NCI-H128 (cell line): Measurements from ENCODE around the gene ABCC4.
"Not testable (repeated sequence)": the region's sequence is repeated elsewhere in the genome, so short reads cannot be mapped to it uniquely, and the experiment has no call there.

ENCODE experiments used
- DNase-seq: peaks from one replicate; lab custom pipeline; 2025; ENCODE audit not compliant: unreplicated experiment; lab: John Stamatoyannopoulos, UW

Gene ABCC4

DNA sequence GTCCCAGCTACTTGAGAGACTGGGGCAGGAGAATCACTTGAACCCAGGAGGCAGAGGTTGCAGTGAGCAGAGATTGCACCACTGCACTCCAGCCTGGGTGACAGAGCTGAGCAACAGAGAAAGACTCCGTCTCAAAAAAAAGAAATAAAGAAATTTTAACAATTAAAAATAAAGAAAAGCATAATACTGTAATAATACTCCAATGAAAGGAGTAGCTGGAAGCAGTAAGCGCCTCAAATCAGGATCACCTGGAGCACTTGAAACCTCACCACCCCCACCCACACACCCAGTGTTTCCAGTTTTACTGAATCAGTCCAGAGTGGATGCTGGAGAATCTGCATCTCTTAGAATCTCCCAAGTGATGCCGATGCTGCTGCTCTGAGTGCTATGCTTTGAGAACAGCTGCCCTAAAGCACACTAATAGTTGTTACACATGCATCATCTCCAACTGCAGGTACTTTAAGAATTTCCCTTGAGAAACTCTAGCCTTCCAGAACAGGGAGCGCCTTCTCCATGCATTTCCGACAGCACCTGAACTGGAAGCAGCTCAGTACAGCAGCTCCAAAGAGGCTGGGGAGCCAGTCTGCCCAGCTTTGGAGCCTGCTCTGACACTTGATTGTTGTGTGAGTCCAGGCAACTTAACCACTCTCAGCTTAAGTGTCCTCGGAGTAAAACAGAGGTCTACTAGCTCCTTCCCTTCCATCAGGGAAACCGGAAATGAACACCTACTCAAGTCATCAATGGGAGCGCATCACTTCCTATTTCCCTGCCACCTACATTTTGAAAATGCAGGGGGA, 2.9 kb downstream of the ABCC4 start:
- no peak for DNase-seq

DNA sequence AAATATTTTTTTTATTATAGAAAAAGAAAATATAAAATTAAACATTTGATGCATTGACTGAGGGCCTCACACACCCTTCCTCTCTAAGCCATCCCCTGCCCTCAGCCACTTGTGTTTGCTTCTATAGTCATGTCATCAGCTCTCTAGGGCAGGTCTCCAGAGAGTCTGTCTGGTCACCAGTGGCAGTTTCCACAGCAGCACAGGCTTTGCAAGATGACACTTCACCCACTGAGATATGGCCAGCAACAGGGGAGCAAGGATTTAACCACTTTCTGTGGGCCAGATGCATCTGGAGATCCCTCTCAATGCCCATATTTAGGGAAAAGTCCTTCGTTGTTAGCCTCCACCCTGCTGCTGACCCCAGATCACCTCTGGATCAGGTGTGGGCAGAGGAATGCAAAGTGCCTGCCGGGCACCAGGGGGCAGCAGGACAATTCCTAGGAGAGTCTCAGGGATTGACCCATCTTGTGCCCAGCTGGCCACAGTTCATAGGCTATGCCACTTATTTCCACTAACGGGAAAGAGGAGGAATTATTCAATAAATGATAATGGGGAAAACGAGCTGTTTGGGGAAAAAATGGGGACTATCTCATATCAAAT, 4.8 kb downstream of the ABCC4 start:
- DNase-seq: no peak

- no peak for DNase-seq
These were observed 6.2 kb downstream of the ABCC4 start for GRCh38 chr13:95295026-95295425.

- no peak for DNase-seq
These were observed 8.6 kb downstream of the ABCC4 start for GRCh38 chr13:95292622-95293021.

- not testable (repeated sequence) for DNase-seq
These were observed 11.3 kb downstream of the ABCC4 start for GRCh38 chr13:95289901-95290300.

- no peak for DNase-seq
These were observed 12.2 kb downstream of the ABCC4 start for GRCh38 chr13:95289020-95289444.

- DNase-seq: no peak
These were observed 16.8 kb downstream of the ABCC4 start for GRCh38 chr13:95284436-95284835.

DNA sequence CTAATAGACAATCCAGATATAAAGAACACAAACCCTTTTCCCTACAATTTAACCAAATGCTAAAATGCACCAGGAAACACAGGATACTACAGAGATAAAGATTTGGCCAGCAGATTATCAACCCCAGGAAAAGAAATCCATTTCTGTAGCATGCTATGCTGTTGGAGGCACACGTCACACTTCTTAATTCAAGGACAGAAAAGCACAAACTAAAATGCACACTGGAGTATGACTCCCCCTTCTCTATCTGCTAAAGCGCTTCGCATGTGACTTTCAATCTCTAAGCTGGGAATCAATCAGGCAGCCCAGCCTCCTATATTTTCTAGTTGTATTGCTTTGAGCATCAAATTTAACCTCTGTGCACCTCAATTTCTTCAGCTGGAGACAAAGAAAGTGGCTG, 22.2 kb downstream of the ABCC4 start:
- DNase-seq: no peak

GRCh38 chr13:95276037-95276505, 25.2 kb downstream of the ABCC4 start:
- no peak for DNase-seq

- no peak for DNase-seq
These were observed 25.8 kb downstream of the ABCC4 start for GRCh38 chr13:95275322-95276036.

DNA sequence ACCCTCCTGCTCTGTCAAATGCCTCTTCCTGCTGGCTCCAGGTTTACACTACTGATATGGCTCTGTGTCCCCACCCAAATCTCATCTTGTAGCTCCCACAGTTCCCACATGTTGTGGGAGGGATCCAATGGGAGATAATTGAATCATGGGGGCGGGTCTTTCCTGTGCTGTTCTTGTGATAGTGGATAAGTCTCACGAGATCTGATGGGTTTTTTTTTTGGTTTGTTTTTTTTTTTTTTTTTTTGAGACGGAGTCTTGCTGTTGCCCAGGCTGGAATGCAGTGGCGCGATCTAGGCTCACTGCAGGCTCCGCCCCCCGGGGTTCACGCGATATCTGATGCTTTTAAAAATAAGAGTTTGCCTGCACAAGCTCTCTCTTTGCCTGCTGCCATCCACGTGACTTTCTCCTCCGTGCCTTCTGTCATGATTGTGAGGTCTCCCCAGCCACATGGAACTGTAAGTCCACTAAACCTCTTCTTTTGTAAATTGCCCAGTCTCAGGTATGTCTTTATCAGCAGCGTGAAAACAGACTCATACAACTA, 27.6 kb downstream of the ABCC4 start:
- not testable (repeated sequence) for DNase-seq

DNA sequence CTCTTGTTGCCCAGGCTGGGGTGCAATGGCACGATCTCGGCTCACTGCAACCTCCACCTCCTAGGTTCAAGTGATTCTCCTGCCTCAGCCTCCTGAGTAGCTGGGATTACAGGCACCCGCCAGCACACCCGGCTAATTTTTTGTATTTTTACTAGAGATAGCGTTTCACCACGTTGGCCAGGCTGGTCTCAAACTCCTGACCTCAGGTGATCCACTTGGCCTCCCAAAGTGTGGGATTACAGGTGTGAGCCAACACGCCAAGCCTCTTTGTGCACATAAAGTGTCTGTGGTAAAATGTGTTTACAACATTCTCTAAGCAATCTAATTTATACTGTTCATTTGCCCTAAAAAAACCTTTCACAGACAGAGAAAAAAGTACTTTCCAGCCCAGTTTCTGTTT, 29.2 kb downstream of the ABCC4 start:
- not testable (repeated sequence) for DNase-seq

DNA sequence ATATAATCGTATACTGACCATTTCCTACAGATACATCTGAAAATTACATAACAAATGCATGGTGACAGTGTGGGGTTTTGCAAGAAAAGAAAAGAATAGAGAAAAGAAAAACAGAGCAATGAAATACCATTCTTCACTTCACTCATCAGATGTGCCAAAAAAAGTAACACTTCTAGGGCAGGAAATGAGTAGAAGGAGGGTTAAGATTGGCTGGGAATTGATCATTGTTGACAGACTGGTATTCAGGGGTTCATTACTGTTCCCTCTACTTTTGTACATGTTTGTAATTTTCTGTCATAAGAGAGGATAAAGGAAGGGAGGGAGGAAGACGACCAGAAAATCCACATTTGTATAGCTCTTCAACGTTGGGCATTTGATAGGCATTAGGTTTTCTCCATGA, 31.5 kb downstream of the ABCC4 start:
- DNase-seq: no peak

DNA sequence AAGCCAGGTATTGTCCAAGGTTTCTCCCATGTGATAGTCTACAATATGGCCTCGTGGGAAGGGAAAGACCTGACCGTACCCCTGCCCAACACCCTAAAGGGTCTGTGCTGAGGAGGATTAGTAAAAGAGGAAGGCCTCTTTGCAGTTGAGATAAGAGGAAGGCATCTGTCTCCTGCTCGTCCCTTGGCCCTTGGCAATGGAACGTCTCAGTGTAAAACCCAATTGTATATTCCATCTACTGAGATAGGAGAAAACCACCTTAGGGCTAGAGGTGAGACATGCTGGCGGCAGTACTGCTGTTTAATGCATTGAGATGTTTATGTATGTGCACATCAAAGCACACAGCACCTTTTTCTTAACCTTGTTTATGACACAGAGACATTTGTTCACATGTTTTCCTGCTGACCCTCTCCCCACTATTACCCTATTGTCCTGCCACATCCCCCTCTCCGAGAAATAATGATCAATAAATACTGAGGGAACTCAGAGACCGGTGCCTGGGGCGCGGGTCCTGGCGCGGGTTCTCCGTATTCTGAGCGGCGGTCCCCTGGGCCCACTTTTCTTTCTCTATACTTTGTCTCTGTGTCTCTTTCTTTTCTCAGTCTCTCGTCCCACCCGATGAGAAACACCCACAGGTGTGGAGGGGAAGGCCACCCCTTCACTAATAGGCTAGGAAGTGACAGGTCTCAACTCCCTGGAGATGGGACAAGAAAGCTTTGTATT, 32.7 kb downstream of the ABCC4 start:
- not testable (repeated sequence) for DNase-seq

- no peak for DNase-seq
These were observed 33.4 kb downstream of the ABCC4 start for GRCh38 chr13:95267662-95268342.

- no peak for DNase-seq
These were observed 37.0 kb downstream of the ABCC4 start for GRCh38 chr13:95264225-95264624.

DNA sequence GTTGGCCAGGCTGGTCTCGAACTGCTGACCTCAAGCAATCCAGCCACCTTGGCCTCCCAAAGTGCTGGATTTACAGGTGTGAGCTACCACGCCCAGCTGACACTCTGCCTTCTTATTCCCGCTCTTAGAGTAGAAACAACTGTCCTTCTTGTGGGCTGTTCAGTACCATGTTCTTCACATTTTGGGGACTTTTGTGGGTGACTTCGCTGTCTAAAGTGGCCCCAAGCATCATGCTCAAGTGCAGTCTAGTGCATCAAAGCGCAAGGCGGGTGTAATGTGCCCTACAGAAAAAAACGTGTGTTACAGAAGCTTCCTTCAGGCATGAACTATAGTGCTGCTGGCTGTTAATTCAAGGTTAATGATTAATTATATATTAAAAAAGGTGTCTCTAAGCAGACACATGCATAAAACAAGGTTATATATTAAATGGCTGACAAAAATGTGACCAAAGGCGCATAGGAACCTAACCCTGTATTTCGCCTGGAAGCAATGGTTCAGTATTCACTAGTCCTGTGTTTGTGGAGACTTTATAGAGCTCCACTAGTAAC, 38.3 kb downstream of the ABCC4 start:
- no peak for DNase-seq

- no peak for DNase-seq
These were observed 39.3 kb downstream of the ABCC4 start for GRCh38 chr13:95261956-95262355.

- no peak for DNase-seq
These were observed 41.2 kb downstream of the ABCC4 start for GRCh38 chr13:95260031-95260525.

- DNase-seq: no peak
These were observed 42.5 kb downstream of the ABCC4 start for GRCh38 chr13:95258619-95259194.
